WI38 (cell line): ENCODE measurements around the gene MED29.

Source experiments
- H3K4me3 ChIP-seq: 2 replicates; pipeline ENCODE4 v1.5.1; 2011; ENCODE audit warnings: low read depth, mild to moderate bottlenecking, control low read depth, low read length
- TF ChIP-seq, protein P1 (sequence below): IDR thresholded peaks from 2 replicates; pipeline ENCODE4 v1.5.1; 2012; ENCODE audit warnings: low read depth, mild to moderate bottlenecking, control low read depth, low read length

Gene MED29

GRCh38 chr19:39406656-39407409 is 15.7 kb downstream of the MED29 start, which contains the start of gene ZFP36:
TSS of gene ZFP36 (plus strand) at chr19:39406847. CDS start at chr19:39406905, 58 bp downstream.
- TF ChIP-seq, protein P1, sequence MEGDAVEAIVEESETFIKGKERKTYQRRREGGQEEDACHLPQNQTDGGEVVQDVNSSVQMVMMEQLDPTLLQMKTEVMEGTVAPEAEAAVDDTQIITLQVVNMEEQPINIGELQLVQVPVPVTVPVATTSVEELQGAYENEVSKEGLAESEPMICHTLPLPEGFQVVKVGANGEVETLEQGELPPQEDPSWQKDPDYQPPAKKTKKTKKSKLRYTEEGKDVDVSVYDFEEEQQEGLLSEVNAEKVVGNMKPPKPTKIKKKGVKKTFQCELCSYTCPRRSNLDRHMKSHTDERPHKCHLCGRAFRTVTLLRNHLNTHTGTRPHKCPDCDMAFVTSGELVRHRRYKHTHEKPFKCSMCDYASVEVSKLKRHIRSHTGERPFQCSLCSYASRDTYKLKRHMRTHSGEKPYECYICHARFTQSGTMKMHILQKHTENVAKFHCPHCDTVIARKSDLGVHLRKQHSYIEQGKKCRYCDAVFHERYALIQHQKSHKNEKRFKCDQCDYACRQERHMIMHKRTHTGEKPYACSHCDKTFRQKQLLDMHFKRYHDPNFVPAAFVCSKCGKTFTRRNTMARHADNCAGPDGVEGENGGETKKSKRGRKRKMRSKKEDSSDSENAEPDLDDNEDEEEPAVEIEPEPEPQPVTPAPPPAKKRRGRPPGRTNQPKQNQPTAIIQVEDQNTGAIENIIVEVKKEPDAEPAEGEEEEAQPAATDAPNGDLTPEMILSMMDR = no peak
- H3K4me3 ChIP-seq = peak within 1 kb of the TSS; percentile 98

DNA sequence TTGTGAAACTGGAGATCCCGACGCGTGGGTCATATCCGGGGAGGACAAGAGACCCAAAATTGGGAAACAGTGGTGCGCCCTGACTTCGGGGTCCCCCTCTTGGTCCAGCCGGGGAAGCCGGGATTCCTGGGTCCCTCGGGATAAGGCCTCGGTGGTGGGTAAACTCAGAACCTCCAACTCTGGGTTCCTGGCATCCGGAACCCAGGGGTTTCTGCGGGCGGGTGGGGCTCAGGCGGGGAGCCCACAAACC is 16.2 kb downstream of the MED29 start:
- TF ChIP-seq, protein P1 = no peak
- H3K4me3 ChIP-seq = peak overlapping the region; percentile 98

DNA sequence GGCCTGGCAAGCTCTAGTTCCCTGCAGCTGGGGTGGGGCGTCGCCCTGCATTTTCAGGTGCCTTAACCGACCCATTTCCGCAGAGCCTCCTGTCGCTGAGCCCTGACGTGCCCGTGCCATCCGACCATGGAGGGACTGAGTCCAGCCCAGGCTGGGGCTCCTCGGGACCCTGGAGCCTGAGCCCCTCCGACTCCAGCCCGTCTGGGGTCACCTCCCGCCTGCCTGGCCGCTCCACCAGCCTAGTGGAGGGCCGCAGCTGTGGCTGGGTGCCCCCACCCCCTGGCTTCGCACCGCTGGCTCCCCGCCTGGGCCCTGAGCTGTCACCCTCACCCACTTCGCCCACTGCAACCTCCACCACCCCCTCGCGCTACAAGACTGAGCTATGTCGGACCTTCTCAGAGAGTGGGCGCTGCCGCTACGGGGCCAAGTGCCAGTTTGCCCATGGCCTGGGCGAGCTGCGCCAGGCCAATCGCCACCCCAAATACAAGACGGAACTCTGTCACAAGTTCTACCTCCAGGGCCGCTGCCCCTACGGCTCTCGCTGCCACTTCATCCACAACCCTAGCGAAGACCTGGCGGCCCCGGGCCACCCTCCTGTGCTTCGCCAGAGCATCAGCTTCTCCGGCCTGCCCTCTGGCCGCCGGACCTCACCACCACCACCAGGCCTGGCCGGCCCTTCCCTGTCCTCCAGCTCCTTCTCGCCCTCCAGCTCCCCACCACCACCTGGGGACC is 16.6 kb downstream of the MED29 start:
- TF ChIP-seq, protein P1 = no peak
- H3K4me3 ChIP-seq = peak overlapping the region; percentile 98

- TF ChIP-seq, protein P1 = no peak
- peak overlapping the region; percentile 98 for H3K4me3 ChIP-seq
These were observed 17.4 kb downstream of the MED29 start for GRCh38 chr19:39408392-39409207.

DNA sequence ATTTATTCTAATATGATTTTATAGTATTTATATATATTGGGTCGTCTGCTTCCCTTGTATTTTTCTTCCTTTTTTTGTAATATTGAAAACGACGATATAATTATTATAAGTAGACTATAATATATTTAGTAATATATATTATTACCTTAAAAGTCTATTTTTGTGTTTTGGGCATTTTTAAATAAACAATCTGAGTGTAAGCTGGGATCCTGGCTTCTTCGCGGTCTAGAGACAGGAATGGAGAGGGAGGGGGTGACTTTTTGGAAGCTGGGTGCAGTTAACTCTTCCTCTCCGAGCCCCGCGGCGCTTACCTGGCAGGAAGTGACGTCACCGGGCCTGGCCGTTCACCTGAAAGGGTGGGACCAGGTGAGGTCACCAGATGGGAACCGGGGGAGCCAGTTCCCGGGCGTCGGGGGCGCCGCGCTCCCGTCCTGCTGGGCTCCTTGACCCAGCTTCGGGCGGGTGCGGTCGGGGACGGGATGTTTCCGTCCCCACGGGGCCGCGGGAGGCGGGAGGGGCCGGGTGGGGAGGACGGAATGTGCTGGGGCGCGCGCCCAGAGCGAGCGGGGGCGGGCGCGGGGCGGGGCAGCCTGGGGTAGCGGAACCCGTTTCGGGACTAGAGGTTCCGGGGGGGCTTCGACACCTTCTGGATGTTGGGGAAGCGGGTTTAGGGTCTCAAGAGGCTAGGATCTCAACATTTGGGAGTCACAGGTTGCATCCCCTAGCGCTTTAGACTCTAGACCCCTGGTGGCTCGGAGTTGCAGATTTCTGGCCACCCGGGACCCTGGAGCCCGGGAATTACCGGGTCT is 18.2 kb downstream of the MED29 start:
- peak overlapping the region; percentile 98 for H3K4me3 ChIP-seq
- TF ChIP-seq, protein P1 = no peak

DNA sequence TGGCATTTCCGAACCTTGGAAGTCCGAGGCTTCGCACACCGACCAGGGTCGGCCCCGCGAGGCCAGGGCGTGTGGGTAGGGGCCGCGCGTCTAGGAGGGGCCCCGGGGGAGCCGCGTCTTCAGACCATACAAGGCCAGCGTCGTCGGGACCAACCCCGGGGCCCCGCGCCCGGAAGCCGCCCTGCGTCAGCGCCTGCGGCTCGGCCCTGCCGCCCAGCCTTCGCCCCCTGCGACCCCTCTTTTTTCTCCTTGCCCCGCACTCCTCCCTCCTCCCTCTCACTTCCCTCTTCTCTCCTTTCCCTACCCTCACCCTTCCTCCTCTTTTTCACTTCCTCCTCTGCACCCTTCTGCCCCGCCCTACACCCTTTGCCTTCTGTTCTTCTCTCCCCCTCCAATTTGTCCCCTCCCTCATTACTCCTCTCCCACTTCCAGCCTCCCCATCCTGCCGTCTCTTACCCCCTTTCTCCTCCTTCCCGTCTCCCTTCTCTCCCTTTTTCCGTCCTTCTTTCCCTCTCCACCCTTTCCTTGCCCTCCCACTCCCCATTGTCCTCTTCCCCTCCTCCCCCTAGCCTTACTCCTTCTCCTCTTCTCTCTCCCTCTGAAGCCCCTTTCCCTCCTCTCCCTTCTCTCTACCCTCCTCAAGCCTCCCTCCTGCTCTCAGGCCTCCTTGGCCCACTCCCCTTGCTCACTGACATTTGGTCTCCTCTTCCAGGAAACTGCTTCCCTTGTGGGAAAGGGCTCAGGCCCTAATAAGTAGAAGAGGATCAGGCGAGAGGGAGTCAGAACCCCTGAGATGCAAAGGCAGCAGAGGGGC is 19.0 kb downstream of the MED29 start:
- peak overlapping the region; percentile 98 for H3K4me3 ChIP-seq
- TF ChIP-seq, protein P1 = no peak
